GM12872 (cell line): Measurements from ENCODE around the gene KSR1.

Experiments used
- CTCF ChIP-seq: IDR thresholded peaks from 3 replicates; pipeline ENCODE4 v1.5.1; 2011; ENCODE audit warnings: low read depth, mild to moderate bottlenecking, low read length, moderate library complexity; ENCODE audit not compliant: insufficient read depth

KSR1 gene

DNA sequence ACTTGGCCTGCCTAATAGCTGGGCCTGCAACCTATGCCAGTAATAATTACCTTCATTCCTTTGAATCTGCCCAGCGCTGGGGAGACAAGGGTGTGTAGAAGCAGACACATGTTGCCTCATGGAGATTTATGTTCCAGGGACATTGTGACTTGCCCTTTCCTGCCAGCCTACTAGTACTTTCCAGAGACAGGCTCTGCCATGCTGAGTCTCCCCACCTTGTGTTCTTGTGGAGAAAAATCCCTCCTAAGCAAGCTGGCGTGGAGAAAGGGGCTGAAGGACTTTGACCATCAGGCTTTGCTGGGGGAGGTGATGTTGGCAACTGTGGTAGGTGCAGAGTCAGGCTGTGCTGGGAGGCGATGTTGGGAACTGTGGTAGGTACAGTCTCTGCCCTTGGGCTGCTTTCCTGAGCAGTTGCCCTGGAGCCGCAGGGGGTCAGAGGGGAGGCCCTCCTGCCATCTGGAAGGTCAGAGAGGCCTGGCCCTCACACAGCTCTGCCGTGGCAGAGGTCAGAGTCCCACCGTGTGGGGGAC lies 4.0 kb downstream of the KSR1 start:
- no peak for TF ChIP-seq CTCF

GRCh38 chr17:27461192-27461859 lies 5.1 kb downstream of the KSR1 start:
- no peak for TF ChIP-seq CTCF

DNA sequence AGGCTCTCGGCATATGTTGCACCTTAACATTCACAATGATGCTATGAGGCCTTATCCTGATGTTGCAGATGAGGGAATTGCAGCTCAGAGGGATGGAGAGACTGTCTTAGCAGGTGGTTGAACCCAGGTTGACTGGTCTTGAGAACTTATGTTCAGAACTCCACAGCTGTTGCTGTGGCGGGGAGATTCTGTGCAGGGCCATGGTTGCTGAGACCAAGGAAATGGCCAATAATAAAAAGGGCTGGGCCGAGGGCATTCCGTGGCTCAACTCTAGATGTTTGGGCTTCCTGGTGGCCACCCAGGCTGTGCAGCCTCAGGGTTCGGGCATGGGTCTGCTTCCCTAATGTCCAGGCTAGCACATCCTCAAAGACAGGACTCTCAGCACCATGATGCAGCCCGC lies 5.9 kb downstream of the KSR1 start:
- no peak for TF ChIP-seq CTCF

DNA sequence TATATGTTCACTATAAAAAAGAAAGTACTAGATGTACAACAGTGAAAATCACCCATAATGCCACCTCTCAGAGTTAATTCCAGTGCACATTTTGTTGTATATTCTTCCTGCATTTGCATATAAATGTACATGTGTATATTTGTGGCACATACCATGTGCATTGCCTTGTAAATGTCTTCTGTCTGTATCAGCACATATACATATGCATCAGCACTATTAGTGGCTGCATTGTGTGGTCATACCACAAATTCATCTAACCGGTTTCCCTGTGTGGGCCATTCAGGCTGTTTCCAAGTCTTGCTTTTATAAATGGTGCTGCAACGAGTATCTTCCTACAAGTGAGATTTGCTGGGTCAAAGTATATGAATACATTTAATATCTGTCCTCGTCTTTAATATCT lies 6.5 kb downstream of the KSR1 start:
- no peak for TF ChIP-seq CTCF

DNA sequence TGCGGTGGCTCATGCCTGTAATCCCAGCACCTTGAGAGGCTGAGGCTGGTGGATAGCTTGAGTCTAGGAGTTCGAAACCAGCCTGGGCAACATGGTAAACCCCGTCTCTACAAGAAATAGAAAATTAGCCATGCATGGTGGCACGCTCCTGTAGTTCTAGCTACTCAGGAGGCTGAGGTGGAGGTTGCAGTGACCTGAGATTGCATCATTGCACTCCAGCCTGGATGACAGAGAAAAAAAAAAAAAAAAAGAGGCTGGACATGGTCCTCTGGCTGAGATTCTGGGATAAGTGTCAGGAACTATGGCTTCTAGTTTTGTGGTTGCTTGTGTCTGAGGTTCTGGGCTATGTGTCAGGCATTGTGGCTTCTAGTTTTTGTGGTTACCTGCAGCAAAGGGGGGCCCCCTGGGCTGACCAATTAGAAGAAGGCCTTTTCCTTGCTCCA lies 7.0 kb downstream of the KSR1 start:
- TF ChIP-seq CTCF, result no peak

DNA sequence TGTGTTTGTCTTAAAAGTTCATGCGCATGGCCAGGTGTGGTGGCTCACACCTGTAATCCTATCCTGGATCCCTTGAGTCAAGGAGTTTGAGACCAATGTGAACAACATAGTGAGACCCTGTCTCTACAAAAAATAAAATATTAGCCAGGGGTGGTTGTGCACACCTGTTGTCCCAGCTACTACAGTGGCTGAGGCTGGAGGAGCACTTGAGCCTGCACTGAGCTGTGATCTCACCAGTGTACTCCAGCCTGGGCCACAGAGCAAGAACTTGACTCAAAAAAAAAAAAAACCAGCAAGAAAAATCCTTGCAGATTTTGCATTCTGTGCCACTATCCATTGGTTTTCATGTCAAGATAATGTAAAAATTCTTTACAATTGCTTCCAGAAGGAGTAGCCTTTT lies 8.2 kb downstream of the KSR1 start:
- no peak for TF ChIP-seq CTCF

DNA sequence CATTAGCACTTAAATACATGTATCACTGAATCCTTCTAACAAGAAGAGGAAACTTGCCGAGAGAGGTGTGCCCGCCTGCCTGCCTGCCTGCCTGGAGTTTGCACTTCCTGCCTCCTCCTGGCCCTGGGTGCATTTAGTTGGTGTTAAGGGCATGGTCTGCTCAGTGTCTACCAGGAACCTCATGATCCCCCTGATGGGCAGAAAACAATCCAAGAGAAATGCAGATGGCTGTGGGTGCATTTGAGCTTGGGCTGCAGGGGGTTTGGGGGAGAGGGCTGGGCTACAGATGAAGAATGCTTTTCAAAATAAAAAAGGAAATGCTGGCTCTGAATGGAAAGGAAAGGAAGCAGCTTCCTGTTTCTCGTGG lies 10.1 kb downstream of the KSR1 start:
- TF ChIP-seq CTCF, result no peak
